Activated CD4-positive, alpha-beta T cell treated with anti-CD3 and anti-CD28 coated beads, Interleukin-2, amount 10 ng/mL, durations not matched to agents 7 days and 5 days (primary cell): ENCODE measurements around the gene EOGT. TPM values are rescaled to one million over a fixed set of nuclear protein-coding genes. Genes with fewer than 3 reads are reported as not detected.

Experiments
- CTCF ChIA-PET: fragments of 350-600 bp; sonication (Branson Sonifier 250); formaldehyde crosslinking; loops from one replicate; lab custom pipeline; 2021; ENCODE audit warnings: antibody characterized with exemption; lab: Charles Lee
- POLR2A ChIA-PET: fragments of 350-600 bp; sonication (Branson Sonifier 250); formaldehyde crosslinking; loops from one replicate; lab custom pipeline; 2021; ENCODE audit warnings: antibody characterized with exemption; lab: Charles Lee
- DNase-seq: peaks from one replicate; pipeline ENCODE4 v3.0.0-alpha.2; 2020
- H3K27ac Mint-ChIP-seq: one replicate; pipeline ENCODE4 v1.8.0; 2021; ENCODE audit warnings: mild to moderate bottlenecking, moderate library complexity, mixed read lengths
- H3K27me3 Mint-ChIP-seq: one replicate; pipeline ENCODE4 v1.8.0; 2021; ENCODE audit warnings: mixed read lengths
- H3K36me3 Mint-ChIP-seq: one replicate; pipeline ENCODE4 v1.8.0; 2021; ENCODE audit warnings: low read depth, mixed read lengths
- H3K4me1 Mint-ChIP-seq: one replicate; pipeline ENCODE4 v1.8.0; 2021; ENCODE audit warnings: mixed read lengths
- H3K4me3 Mint-ChIP-seq: one replicate; pipeline ENCODE4 v1.8.0; 2021; ENCODE audit warnings: mild to moderate bottlenecking, moderate library complexity, mixed read lengths
- H3K9me3 Mint-ChIP-seq: one replicate; pipeline ENCODE4 v1.8.0; 2021; ENCODE audit warnings: mixed read lengths
- microRNA-seq: library from miRNA; unstranded; fragments of <30 nt; microRNA quantifications from one replicate; pipeline ENCODE4 v1.2.0, GENCODE V29; 2021; ENCODE audit warnings: borderline microRNAs expressed, borderline replicate concordance
- total RNA-seq, 2 experiments: library from RNA; stranded (reverse); gene quantifications; one replicate each; pipeline ENCODE4 v1.2.3, GENCODE V29; 2021

Gene EOGT
- total RNA-seq, 2 experiments from 2014 or later, result 11.3 to 14.7 TPM

GRCh38 chr3:68941055-68941454, 72.4 kb downstream of the EOGT start:
- no peaks in the 10 kb centered on the region for H3K9me3 Mint-ChIP-seq
- no peak overlapping the region for H3K4me3 Mint-ChIP-seq
- H3K36me3 Mint-ChIP-seq, result no peaks in the 10 kb centered on the region
- peaks cover 6% of the 10 kb centered on the region for H3K4me1 Mint-ChIP-seq
- H3K27me3 Mint-ChIP-seq, result peaks cover 34% of the 10 kb centered on the region
- ChIA-PET POLR2A (no interaction called here), CTCF (interaction anchor here (1.7 kb wide), 1 partner anchor 10 kb away, joined by 5 read pairs; no protein-coding TSS in a partner anchor)
- no peak for DNase-seq
- H3K27ac Mint-ChIP-seq, result no peak overlapping the region

- H3K4me1 Mint-ChIP-seq, result peaks cover 7% of the 10 kb centered on the region
- H3K9me3 Mint-ChIP-seq, result no peaks in the 10 kb centered on the region
- ChIA-PET POLR2A (no interaction called here), CTCF (no interaction called here)
- H3K27ac Mint-ChIP-seq, result no peak overlapping the region
- H3K36me3 Mint-ChIP-seq, result no peaks in the 10 kb centered on the region
- H3K4me3 Mint-ChIP-seq, result no peak overlapping the region
- H3K27me3 Mint-ChIP-seq, result peaks cover 59% of the 10 kb centered on the region
- no peak for DNase-seq
Observed at GRCh38 chr3:68936856-68937255, 76.6 kb downstream of the EOGT start.

- H3K27me3 Mint-ChIP-seq, result peaks cover 64% of the 10 kb centered on the region
Observed at GRCh38 chr3:68935778-68936177, 77.7 kb downstream of the EOGT start.

GRCh38 chr3:68931406-68932149, 81.9 kb downstream of the EOGT start:
- Mint-ChIP-seq H3K4me1 (peaks cover 2% of the 10 kb centered on the region), H3K9me3 (no peaks in the 10 kb centered on the region), H3K27me3 (peaks cover 76% of the 10 kb centered on the region), H3K27ac (no peak overlapping the region), H3K36me3 (no peaks in the 10 kb centered on the region), H3K4me3 (no peak overlapping the region)
- DNase-seq, result no peak
- ChIA-PET POLR2A (interaction anchor here (0.7 kb wide), 1 partner anchor 466 kb away, joined by 3 read pairs; no protein-coding TSS in a partner anchor), CTCF (interaction anchor here (1.3 kb wide), 1 partner anchor 9 kb away, joined by 5 read pairs; no protein-coding TSS in a partner anchor)

More at GRCh38 chr3:68935778-68936177, 77.7 kb downstream of the EOGT start:
- CTCF ChIA-PET, result no interaction called here
- POLR2A ChIA-PET, result no interaction called here
- Mint-ChIP-seq H3K4me3 (no peak overlapping the region), H3K9me3 (no peaks in the 10 kb centered on the region), H3K36me3 (no peaks in the 10 kb centered on the region), H3K4me1 (peaks cover 7% of the 10 kb centered on the region), H3K27ac (no peak overlapping the region)
- DNase-seq, result no peak

Small RNA genes lying within 50 kb of the gene (microRNA-seq; reads per million reads assigned to microRNA genes)
- gene MIR3136, result 8.2 reads per million, percentile 37 among the genes with 10 or more reads in this experiment

Other genes starting within 250 kb of the EOGT start
- not detected for gene TAFA4, start 81.1 kb downstream of the EOGT start, total RNA-seq
- gene TMF1, start 38.6 kb upstream of the EOGT start, total RNA-seq, result 10 to 100 TPM; 43.0 to 43.5 TPM
- 10 to 100 TPM; 81.1 to 88.9 TPM for gene UBA3, start 66.7 kb upstream of the EOGT start, total RNA-seq
- 100 to 1,000 TPM; 154 to 156 TPM for gene ARL6IP5, start 71.3 kb upstream of the EOGT start, total RNA-seq
- gene LMOD3, start 108.9 kb upstream of the EOGT start, total RNA-seq, result not detected